HepG2 (cell line): ENCODE measurements around the gene ATXN2. TPM values are rescaled to one million over a fixed set of nuclear protein-coding genes. Genes with fewer than 3 reads are reported as not detected.

ENCODE experiments used
- ATAC-seq: fragments of 200-7000 bp; cut with Tn5 transposase; 3 replicates; pipeline ENCODE4 v1.9.1; 2020; ENCODE audit warnings: mild to moderate bottlenecking, moderate library complexity
- BruUV-seq: library from RNA; stranded (reverse); fragments of 400-500 nt; replicated peaks from 2 replicates; lab custom pipeline; 2021; lab: Mats Ljungman, UMichigan
- CTCF ChIA-PET: fragments of 300-600 bp; formaldehyde crosslinking; extraction: SDS; loops from one replicate; lab custom pipeline; 2021; ENCODE audit warnings: low total read pairs, inconsistent platforms, low intra/inter-chr PET ratio; lab: Yijun Ruan, JAX
- POLR2A ChIA-PET: fragments of 350-600 bp; sonication (Branson Sonifier 250); formaldehyde crosslinking; loops from one replicate; lab custom pipeline; 2020; ENCODE audit warnings: antibody characterized with exemption, inconsistent platforms; lab: Yijun Ruan, JAX
- DNase-seq: peaks from one replicate; pipeline ENCODE4 v3.0.0-alpha.2; 2015; ENCODE audit warnings: low spot score
- FAIRE-seq: peaks from 3 replicates; lab custom pipeline; 2011; peaks lifted over from hg19 to GRCh38; lab: Jason Lieb, UNC
- H2AFZ ChIP-seq: one replicate; pipeline ENCODE4 v1.6.1; 2011; ENCODE audit warnings: low read length, inconsistent platforms
- H3K27ac ChIP-seq: fragments of 300-600 bp; 3 replicates; pipeline ENCODE4 v1.8.0; 2011; ENCODE audit warnings: mixed run types, mild to moderate bottlenecking, mixed read lengths, low read length, inconsistent platforms; ENCODE audit not compliant: insufficient read depth; ENCODE audit errors: extremely low read length
- H3K27me3 ChIP-seq, 2 experiments: fragments of 200-600 bp in 1 of 2; 2 replicates in 1 of 2; 3 replicates in 1 of 2; pipeline versions ENCODE4 v1.6.0 to v1.8.0; 2011; ENCODE audit warnings: low read length in 2 of 2, mild to moderate bottlenecking in 2 of 2, moderate library complexity in 2 of 2, inconsistent platforms in 1 of 2; ENCODE audit not compliant: insufficient read depth in 2 of 2, control insufficient read depth in 1 of 2
- H3K36me3 ChIP-seq, 2 experiments: fragments of 200-600 bp in 1 of 2; replicated peaks in 1 of 2; 2 replicates in 1 of 2; 3 replicates in 1 of 2; pipeline versions ENCODE4 v1.5.1 to v1.8.0; 2011; ENCODE audit warnings: low read length in 2 of 2, inconsistent platforms in 1 of 2; ENCODE audit not compliant: insufficient read depth in 2 of 2, control insufficient read depth in 1 of 2
- H3K4me1 ChIP-seq: 2 replicates; pipeline ENCODE4 v1.5.1; 2012; ENCODE audit warnings: low read length, inconsistent platforms; ENCODE audit not compliant: insufficient read depth
- H3K4me2 ChIP-seq: 2 replicates; pipeline ENCODE4 v1.6.0; 2011; ENCODE audit warnings: low read depth, low read length, inconsistent platforms
- H3K4me3 ChIP-seq, 3 experiments: fragments of 200-600 bp in 1 of 3; sonication (generic), shearing (Covaris generic) in 1 of 3; replicated peaks in 1 of 3; 2 replicates each; pipeline ENCODE4 v1.5.1; 2011 to 2016; ENCODE audit warnings: low read length in 3 of 3, inconsistent platforms in 2 of 3, low read depth in 2 of 3, mild to moderate bottlenecking in 2 of 3, control low read depth in 1 of 3, mixed read lengths in 1 of 3; ENCODE audit not compliant: insufficient read depth in 1 of 3
- H3K79me2 ChIP-seq: one replicate; pipeline ENCODE4 v1.6.1; 2011; ENCODE audit warnings: low read length, inconsistent platforms; ENCODE audit not compliant: insufficient read depth
- H3K9ac ChIP-seq: 2 replicates; pipeline ENCODE4 v1.6.0; 2011; ENCODE audit warnings: mild to moderate bottlenecking, low read depth, low read length, inconsistent platforms; ENCODE audit not compliant: insufficient read depth
- H3K9me3 ChIP-seq: 2 replicates; pipeline ENCODE4 v1.5.1; 2012; ENCODE audit warnings: mild to moderate bottlenecking, low read length
- H4K20me1 ChIP-seq: 2 replicates; pipeline ENCODE4 v1.6.0; 2011; ENCODE audit warnings: inconsistent platforms, mild to moderate bottlenecking, low read length, moderate library complexity; ENCODE audit not compliant: insufficient read depth
- ATF7-NPFF ChIP-seq: sonication (generic); formaldehyde crosslinking; IDR thresholded peaks from 2 replicates; pipeline ENCODE4 v1.8.1; 2023; ENCODE audit warnings: mild to moderate bottlenecking, low read depth, missing genetic modification reagents, moderate library complexity
- BCL6 ChIP-seq: IDR thresholded peaks from 2 replicates; pipeline ENCODE4 v1.6.1; 2016; ENCODE audit warnings: missing genetic modification reagents, missing compliant biosample characterization
- CSRNP1 ChIP-seq: sonication (generic); formaldehyde crosslinking; IDR thresholded peaks from 2 replicates; pipeline ENCODE4 v1.8.1; 2023; ENCODE audit warnings: mild to moderate bottlenecking, missing genetic modification reagents
- NCOA5 ChIP-seq: sonication (generic); formaldehyde crosslinking; IDR thresholded peaks from 2 replicates; pipeline ENCODE4 v1.4.0; 2020; ENCODE audit warnings: missing genetic modification reagents
- NFYB ChIP-seq: sonication (generic); formaldehyde crosslinking; IDR thresholded peaks from 2 replicates; pipeline ENCODE4 v1.4.0; 2020; ENCODE audit warnings: missing genetic modification reagents
- SRF ChIP-seq: IDR thresholded peaks from 2 replicates; pipeline ENCODE4 v1.6.1; 2011; ENCODE audit warnings: mild to moderate bottlenecking, low read depth, low read length, moderate library complexity
- TBX3 ChIP-seq: fragments of 450-650 bp; IDR thresholded peaks from 2 replicates; pipeline ENCODE4 v1.6.1; 2017; ENCODE audit warnings: antibody characterized with exemption, mild to moderate bottlenecking, inconsistent platforms, borderline replicate concordance
- TCF12 ChIP-seq, 2 experiments: fragments of 450-650 bp in 1 of 2; sonication (generic) in 1 of 2; formaldehyde crosslinking in 1 of 2; IDR thresholded peaks; 2 replicates each; pipeline versions ENCODE4 v1.6.1 to v1.8.0; 2017 to 2022; ENCODE audit warnings: antibody characterized with exemption in 1 of 2, mild to moderate bottlenecking in 1 of 2, missing genetic modification reagents in 1 of 2, moderate library complexity in 1 of 2
- WGBS: methylation state at CpG from one replicate; pipeline ENCODE4 v1.1.6; 2017; ENCODE audit warnings: low lambda C conversion rate; 5-methylcytosine and 5-hydroxymethylcytosine counted together
- in situ Hi-C: cut with HindIII; loops from 2 replicates; pipeline ENCODE4 v1.10.0; 2017; ENCODE audit warnings: low pct_unique_long_range_greater_than_20kb; ENCODE audit not compliant: extremely low pct_ligation_motif_present
- intact Hi-C: fragments of 100-400 bp; cut with micrococcal nuclease; formaldehyde crosslinking; loops from one replicate; pipeline ENCODE4 v1.10.0; 2022; ENCODE audit not compliant: unreplicated experiment
- polyA plus RNA-seq, 8 experiments: library from polyadenylated mRNA; depleted of rRNA in 3 of 8; stranded (reverse) in 7 of 8; unstranded in 1 of 8; fragments of >200 nt; fragmentation: Illumina TruSeq in 4 of 8; extraction: Trizol in 4 of 8; gene quantifications; 2 replicates each; pipeline versions ENCODE4 v1.2.1 to v1.2.3, GENCODE V29; 2011 to 2016; ENCODE audit warnings: low read depth in 4 of 8, missing spikeins in 1 of 8, mixed read lengths in 1 of 8; ENCODE audit not compliant: insufficient read depth in 1 of 8
- total RNA-seq, 5 experiments: library from RNA; depleted of rRNA; stranded (reverse); fragments of >200 nt; fragmentation: Illumina TruSeq; extraction: Trizol; gene quantifications; 2 replicates each; pipeline ENCODE4 v1.2.3, GENCODE V29; 2016; ENCODE audit warnings: low read depth in 1 of 5

The ATXN2 gene
- total and polyA plus RNA-seq, 2 of the 13 experiments (the other 11 are each of a cell fraction or from before 2014, with no cell fraction given): 18.1 to 27.1 TPM

GRCh38 chr12:111546758-111547383 is 52.2 kb downstream of the ATXN2 start:
- no peak overlapping the region for H3K4me2 ChIP-seq
- H3K9me3 ChIP-seq: no peaks in the 10 kb centered on the region
- in situ Hi-C loops: no loop called here
- ChIA-PET CTCF (no interaction called here), POLR2A (no interaction called here)
- DNase-seq (no peak), FAIRE-seq (peak; percentile 23), ATAC-seq (no peak)
- BruUV-seq: no TSS peak
- no peak overlapping the region for H3K9ac ChIP-seq
- H3K27ac ChIP-seq: no peak overlapping the region
- peaks cover 16 to 59% of the 10 kb centered on the region in 2 experiments; a peak in 4 of 5 replicates for H3K36me3 ChIP-seq
- no peaks in the 10 kb centered on the region for H3K4me1 ChIP-seq
- TF ChIP-seq TCF12 (IDR thresholded peaks at IDR 0.05) (no peak), TCF12 (CRISPR knock-in tag; IDR thresholded peaks at IDR 0.05) (no peak), TBX3 (no peak), SRF (no peak), BCL6 (no peak), CSRNP1 (CRISPR knock-in tag) (no peak), NFYB (CRISPR knock-in tag) (no peak), ATF7-NPFF (no peak), NCOA5 (CRISPR knock-in tag) (no peak)
- H2AFZ ChIP-seq: no peak overlapping the region
- 97% methylated on average over 8 of the region's 8 CpGs for WGBS
- intact Hi-C loops: no loop called here
- H4K20me1 ChIP-seq: no peaks in the 10 kb centered on the region
- no peaks in the 10 kb centered on the region for H3K27me3 ChIP-seq
- peaks cover 2% of the 10 kb centered on the region for H3K79me2 ChIP-seq
- no peak overlapping the region for H3K4me3 ChIP-seq
